Hematopoietic multipotent progenitor cell treated with erythropoietin and hydrocortisone succinate and interleukin-3 and kit ligand, for 15 days (in vitro differentiated cells): ENCODE results near the gene MDM4.

Experiments used
- DNase-seq: peaks from one replicate; pipeline ENCODE4 v3.0.0-alpha.2; 2015; ENCODE audit warnings: low spot score

Gene MDM4

GRCh38 chr1:204493145-204493983 lies 22.8 kb upstream of the MDM4 start:
- no peak for DNase-seq

GRCh38 chr1:204493984-204494280 lies 22.3 kb upstream of the MDM4 start:
- no peak for DNase-seq

DNA sequence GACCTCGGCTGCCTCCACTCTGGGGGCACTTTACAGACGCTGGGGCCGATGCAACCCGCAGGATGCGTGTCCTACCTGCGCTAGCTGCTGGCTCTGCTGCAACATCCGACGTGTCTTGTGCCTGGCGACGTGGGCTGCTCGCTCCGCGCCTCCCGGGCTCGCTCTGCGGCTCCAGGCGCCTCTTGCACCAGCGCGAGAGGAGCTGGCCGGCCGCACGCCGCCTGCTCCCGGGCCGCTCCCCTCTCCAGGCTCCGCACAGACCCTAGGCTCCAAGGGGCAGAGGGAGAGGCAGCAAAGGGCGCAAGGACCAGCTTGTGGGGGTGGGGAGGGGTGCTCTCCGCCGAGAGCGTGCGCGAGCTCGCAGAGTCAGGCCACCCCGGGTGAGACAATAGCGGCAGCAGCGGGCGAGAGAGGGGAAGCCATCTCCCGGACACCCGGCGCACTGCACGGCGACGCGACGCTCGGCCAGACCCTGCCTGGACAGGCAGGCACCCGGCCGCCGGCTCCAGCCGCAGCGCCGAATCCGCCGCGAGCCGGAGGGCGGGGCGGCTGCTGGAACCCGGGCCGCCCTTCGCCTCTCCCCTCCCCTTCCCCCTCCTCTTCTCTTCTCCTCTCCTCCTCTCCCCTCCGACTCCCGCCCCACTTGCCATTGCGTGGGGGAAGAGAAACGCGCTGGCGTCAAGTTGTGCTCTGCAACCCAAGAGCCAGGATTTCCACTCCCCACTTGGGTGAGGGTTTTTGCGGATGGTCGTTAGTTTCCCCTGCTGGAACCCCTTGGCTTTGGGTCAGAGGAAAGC lies 21.7 kb upstream of the MDM4 start, which contains the start of gene PIK3C2B:
Gene PIK3C2B, minus strand, starts transcription at position 525 of the 797 bp plus-strand sequence. CDS start 25,003 bp downstream, outside the sequence.
- DNase-seq: no peak

DNA sequence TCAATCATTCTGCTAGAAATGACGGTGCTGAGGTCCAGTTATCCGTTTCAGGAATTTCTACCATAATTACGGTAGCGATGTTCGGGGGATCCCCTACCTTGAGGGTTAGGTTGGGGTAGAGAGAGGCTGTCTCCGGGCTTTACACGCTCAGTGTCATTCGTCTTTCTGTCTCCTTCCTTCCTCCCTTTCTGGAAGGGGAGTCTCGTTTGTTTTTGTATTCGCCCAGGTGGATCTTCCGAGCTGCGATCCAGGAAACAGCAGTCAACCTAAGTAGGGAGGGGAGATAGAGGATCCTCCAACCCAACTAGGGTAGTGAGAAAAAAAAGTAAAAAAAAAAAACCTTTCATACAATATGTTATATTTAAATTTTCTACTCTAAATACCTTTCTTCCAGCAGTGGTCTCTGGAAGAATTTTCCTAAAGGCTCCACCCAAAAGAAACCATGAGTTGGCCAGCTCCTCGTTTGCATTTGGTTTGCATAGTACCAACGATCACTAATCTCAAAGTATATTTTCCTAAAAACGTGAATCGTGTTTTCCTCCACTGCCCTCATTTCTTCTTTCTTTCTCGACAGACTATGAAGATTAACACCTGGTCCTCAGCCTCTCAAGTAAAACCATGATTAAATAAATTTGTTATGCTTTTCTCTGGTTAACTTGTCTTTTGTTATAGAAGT lies 21.0 kb upstream of the MDM4 start:
- no peak for DNase-seq

DNA sequence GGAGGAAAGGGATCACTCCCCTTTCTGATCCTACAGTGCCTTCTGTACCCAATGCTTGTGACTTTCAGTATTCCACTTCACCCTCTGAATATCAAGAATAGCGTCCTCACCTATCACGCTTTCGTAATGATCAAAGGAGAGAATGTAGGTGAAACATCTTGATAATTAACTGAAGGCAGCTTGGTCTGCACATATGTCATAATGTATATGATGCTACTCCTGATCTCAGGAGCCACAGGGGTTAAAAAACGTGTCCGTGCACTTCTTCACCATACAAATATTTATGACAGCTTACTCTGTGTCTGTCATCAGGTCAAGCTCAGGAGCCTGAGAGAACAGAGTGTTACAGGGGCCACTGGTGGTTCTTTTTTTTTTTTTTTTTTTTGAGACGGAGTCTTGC lies 20.4 kb upstream of the MDM4 start:
- DNase-seq: no peak

DNA sequence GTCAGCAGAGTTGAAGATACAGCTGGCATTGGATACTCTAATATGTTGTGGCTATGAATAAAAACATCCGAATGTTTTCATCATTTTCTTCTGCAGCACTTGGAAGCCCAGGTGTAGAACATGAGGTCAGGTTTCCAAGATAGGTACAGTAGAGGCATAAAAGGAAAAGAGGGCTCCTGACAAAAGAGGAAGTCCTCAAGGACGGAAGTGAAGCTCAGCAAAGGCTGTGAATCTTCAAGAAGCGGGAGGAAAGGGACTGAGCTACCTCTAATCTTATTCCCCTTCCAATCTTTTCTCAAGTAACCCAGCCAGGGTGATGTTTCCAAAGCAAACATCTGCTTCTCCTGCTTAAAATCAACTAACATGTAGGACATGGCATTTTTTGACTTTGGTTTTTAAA lies 17.2 kb upstream of the MDM4 start:
- no peak for DNase-seq

- DNase-seq: no peak
These were observed 16.4 kb upstream of the MDM4 start for GRCh38 chr1:204499511-204500468.

DNA sequence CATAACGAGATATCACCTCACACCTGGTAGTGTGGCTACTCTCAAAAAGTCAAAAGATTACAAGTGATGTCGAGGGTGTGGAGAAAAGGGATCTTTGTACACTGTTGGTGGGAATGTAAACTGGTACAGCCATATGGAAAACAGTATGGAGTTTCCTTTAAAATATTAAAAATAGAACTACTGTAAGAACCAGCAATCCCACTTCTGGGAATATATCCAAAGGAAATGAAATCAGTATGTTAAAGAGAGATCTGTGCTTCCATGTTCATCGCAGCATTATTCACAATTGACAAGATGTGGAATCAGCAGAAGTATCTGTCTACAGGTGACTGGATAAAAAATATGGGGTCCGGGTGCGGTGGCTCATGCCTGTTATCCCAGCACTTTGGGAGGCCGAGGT lies 14.0 kb upstream of the MDM4 start:
- no peak for DNase-seq

DNA sequence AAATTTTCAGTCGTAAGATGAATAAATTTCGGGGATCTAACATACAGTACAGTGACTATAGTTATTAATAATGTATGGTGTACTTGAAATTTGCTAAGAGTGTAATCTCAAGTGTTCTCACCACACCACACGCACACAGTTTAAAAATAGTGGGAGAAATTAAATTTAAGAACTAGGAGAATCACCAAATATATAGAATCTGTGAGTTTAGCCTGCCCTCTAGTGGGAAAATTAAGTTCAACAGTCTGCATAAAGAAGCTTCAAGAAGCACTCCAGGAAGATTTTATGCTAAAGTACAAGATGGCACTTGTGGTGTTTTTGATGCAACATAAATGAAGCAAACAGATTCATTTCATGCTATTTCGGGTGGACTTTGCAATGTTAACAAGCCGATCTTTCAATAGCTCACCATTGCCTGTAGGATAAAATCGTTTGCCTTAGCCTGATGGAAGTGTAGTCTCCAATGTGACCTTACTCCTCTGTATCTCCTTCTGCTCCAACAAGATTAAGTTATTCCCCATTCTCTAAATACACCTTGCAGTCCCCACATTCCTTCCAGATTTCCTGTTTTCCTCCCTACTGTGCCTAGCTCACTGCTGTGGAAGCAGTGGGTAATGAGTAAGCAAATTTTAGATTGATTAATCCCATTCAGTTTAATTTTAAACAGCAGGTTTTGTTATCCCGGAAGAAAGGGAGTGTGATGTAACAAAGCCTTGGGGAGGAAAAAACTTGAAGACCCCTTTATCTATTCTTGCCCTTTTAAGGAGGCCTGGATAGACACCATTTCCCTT lies 12.9 kb upstream of the MDM4 start:
- DNase-seq: peak; percentile 76

- DNase-seq: no peak
These were observed 12.2 kb upstream of the MDM4 start for GRCh38 chr1:204503913-204504519.

DNA sequence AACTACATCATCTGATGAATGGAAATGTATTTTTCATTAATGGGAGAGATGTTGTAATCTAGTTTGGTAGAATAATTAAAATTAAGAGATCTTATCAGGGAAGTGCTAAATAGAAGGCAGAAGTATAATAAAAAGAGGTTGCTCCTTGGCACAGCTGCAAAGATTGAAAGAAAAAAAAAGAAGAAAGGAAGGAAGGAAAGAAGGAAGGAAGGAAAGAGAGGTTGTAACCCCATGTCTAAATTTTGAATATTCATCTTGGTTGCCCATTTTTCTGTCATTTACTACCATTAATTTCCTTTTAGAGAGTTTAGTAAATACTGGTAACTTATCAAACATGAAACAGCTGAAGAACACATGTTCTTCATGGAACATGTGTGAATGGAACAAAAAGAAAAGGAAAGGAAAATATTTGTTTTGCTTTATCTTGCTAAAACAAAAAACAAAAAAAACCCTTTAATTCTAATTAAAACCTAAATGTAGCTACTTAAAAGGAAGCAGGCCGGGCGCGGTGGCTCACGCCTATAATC lies 10.5 kb upstream of the MDM4 start:
- DNase-seq: peak; percentile 18

- DNase-seq: peak; percentile 90
These were observed 9.8 kb upstream of the MDM4 start for GRCh38 chr1:204506201-204506968.

DNA sequence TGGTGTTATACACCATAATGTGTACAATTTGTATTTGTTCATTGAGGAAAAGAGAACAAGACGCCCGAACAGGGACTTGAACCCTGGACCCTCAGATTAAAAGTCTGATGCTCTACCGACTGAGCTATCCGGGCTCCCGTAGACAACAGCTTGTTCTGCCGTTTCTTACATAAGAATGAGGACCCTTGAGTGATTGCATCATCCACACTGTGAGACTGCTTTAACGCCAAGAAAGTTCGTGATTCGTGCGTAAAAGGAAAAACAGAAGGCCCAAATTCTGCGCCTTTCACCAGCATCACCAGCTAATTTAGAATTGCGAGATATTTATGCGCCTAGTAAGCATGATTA lies 9.3 kb upstream of the MDM4 start:
- DNase-seq: peak; percentile 91

GRCh38 chr1:204507317-204508105 lies 8.7 kb upstream of the MDM4 start:
- peak; percentile 60 for DNase-seq

- no peak for DNase-seq
These were observed 7.0 kb upstream of the MDM4 start for GRCh38 chr1:204509186-204509635.

GRCh38 chr1:204511366-204511765 lies 4.8 kb upstream of the MDM4 start:
- DNase-seq: no peak

- no peak for DNase-seq
These were observed 3.0 kb upstream of the MDM4 start for GRCh38 chr1:204513117-204513716.

DNA sequence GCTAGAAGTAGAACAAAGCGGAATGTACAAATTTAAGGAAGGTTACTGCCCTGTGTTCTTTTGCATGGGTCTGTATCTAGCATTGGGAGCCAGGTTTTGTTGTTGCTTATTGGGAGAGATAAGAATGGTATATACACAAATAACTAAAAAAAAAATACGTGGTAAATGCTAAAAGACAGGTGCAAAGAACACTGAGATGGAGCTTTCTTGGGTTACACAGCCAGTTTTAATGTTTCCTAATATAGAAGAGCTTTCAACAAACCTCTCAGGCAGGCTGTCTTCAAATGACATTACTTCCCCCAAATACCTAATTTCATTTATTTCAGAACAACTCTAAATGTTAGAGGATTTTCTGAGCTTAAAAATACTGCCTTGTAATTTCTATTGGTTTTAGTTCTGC lies 1.4 kb upstream of the MDM4 start:
- DNase-seq: no peak
